HG02943 (cell line): Measurements from ENCODE around the gene PPL.
A peak's percentile ranks its signal among the peaks of the same experiment; 100 is the strongest.

Experiments
- ATAC-seq: cut with Tn5 transposase; IDR thresholded peaks from one replicate; pipeline ENCODE4 v1.9.1; 2021; ENCODE audit warnings: mild to moderate bottlenecking, low read depth, moderate library complexity; ENCODE audit not compliant: unreplicated experiment

Gene PPL

DNA sequence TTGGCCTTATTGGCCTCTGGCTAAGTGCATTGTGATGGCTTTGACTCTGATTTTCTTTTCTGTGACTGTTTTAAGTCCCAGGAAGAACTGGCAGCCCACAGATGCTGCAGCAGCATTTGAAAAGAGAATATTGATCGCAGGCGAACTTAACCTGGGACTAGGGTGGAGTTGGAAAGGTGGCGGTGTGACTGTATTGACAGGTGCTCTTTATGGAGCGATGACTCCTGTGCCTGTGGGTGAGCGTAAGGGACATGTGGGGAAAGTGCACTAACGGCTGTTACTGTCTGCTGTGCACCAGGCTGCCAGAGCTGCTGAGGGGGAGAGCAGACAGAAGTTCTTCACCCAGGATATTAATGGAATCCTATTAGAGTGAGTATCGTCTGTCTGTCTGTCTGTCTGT is 68.4 kb downstream of the PPL start:
- peak; percentile 16 for ATAC-seq

- ATAC-seq, result peak; percentile 60
Measured at GRCh38 chr16:4868026-4868425, 68.9 kb downstream of the PPL start.

GRCh38 chr16:4866586-4866985 is 70.4 kb downstream of the PPL start:
- ATAC-seq, result no peak

GRCh38 chr16:4865231-4865860 is 71.6 kb downstream of the PPL start:
- ATAC-seq, result no peak

GRCh38 chr16:4864728-4865127 is 72.2 kb downstream of the PPL start:
- ATAC-seq, result no peak

GRCh38 chr16:4862639-4863038 is 74.3 kb downstream of the PPL start:
- no peak for ATAC-seq

DNA sequence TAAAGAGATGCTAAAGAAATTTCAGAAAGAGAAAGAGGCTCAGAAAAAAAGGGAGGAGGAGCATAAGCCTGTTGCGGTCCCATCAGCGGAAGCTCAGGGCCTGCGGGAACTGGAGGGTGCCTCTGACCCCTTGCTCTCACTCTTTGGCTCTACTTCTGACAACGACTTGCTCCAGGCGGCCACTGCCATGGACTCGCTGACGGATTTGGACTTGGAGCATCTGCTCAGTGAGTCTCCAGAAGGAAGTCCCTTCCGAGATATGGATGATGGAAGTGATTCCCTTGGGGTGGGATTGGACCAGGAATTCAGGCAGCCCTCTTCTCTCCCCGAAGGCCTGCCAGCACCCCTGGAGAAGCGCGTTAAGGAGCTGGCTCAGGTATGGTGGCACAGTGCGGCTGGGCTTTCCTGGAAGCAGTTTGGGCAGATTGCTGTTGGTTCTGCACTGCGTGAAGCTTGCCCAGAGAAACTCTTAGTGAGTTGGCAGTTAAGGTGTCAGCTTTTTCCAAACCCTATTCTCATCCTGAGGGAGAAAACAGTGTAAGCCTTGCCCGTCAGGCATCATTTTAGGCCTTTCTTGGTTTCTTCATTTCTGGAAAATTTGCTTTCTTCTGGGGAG is 76.1 kb downstream of the PPL start:
- ATAC-seq, result no peak

DNA sequence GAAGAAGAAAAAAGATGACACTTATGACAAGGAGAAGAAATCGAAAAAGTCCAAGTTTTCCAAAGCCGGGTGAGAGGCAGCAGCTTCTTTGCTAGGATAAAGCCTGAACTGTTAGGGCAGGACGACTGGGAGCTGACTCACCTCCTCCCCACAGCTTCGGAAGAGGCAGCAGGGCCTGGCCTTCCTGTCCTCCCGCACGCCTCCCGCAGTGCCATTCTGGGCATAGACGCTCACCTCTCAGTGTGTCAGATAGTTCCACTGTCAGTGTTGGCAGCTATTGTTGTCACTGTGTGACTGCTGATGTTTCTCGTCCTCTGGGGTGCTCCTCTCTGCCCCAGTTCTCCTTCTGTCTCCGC is 77.1 kb downstream of the PPL start:
- no peak for ATAC-seq

- no peak for ATAC-seq
Measured at GRCh38 chr16:4859190-4859899, 77.6 kb downstream of the PPL start.

- ATAC-seq, result no peak
Measured at GRCh38 chr16:4855804-4856203, 81.1 kb downstream of the PPL start.

DNA sequence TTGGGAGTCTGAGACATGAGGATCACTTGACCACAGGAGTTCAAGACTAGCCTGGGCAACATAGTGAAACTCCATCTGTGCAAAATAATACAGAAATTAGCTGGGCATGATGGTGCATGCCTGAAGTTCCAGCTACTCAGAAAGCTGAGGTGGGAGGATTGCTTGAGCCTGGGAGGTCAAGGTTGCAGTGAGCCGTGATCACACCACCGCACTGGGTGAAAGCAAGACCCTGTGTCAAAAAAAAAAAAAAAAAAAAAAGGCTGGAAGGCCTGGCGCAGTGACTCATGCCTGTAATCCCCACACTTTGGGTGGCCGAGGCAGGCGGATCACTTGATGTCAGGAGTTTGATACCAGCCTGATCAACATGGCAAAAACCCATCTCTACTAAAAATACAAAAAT is 81.6 kb downstream of the PPL start:
- no peak for ATAC-seq

- no peak for ATAC-seq
Measured at GRCh38 chr16:4852221-4852872, 84.6 kb downstream of the PPL start.

GRCh38 chr16:4850211-4850610 is 86.7 kb downstream of the PPL start:
- ATAC-seq, result no peak

DNA sequence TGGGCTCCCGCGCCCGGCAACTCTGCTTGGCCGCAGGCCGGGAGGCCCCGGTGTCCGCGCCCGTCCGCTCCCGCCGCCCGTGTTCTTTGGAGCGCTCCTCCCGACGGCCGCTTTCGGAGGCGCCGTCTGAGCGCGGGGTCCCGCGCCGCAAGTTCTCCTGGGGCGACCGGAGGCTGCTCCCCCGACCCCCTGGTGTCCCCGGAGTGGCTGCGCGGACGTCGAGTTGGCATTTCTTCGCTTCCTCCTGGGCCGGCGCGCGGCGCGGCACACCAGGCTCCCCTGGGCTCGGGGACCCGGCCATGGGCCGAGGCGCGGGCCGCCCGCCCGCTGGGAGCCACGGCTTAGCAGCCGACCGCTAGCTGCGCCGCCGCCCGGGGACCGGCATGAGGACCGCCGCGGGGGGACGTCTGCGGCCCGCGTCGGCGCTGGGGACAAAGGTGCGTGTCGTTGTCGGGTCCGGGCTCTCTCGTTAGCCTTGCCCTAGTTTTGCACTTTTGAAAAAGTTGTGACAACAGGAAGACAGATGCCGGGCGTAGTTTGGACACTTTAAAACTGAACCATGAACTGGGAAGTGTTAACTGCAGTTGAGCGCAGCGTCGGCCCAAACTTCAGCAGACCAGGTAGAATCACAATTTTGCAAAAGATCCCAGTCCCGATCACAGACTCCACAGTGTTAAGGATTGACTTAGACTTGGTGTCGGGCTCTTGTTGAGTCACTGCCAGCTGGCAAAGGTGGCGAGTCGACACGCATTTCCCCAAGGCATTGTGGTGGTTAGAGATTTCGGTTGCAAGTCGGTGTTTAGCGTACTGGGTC is 89.0 kb downstream of the PPL start:
- ATAC-seq, result peak; percentile 22

- peak; percentile 88 for ATAC-seq
Measured at GRCh38 chr16:4846901-4847773, 89.8 kb downstream of the PPL start, which contains the start of the genes GLYR1 and UBN1. Gene GLYR1, minus strand, starts transcription at chr16:4847288. Its CDS starts 23 bp downstream, at chr16:4847265. Gene UBN1, plus strand, starts transcription at chr16:4847481. Its CDS starts 5,437 bp downstream, at chr16:4852918.

GRCh38 chr16:4846503-4846900 is 90.4 kb downstream of the PPL start:
- peak; percentile 31 for ATAC-seq

- ATAC-seq, result no peak
Measured at GRCh38 chr16:4840984-4841383, 96.0 kb downstream of the PPL start.

DNA sequence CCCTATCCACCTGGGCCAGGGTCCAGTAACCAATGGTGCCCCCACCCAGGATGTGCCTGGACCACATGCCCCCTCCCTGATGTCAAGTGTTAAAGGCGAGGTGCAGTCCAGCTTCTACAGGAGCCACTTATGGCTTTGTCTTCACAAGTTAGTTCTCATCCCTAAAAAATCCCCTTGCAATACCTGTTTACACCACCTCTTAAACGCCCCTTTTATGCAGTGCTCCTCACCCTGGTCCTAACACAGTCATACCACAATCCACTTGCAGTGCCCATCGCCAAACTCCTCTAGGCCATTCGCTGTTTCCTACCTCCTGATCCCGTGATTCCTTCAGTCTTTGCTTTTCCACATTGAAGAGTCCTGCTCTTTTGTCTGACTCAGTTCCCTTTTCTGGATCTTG is 97.0 kb downstream of the PPL start:
- ATAC-seq, result no peak

DNA sequence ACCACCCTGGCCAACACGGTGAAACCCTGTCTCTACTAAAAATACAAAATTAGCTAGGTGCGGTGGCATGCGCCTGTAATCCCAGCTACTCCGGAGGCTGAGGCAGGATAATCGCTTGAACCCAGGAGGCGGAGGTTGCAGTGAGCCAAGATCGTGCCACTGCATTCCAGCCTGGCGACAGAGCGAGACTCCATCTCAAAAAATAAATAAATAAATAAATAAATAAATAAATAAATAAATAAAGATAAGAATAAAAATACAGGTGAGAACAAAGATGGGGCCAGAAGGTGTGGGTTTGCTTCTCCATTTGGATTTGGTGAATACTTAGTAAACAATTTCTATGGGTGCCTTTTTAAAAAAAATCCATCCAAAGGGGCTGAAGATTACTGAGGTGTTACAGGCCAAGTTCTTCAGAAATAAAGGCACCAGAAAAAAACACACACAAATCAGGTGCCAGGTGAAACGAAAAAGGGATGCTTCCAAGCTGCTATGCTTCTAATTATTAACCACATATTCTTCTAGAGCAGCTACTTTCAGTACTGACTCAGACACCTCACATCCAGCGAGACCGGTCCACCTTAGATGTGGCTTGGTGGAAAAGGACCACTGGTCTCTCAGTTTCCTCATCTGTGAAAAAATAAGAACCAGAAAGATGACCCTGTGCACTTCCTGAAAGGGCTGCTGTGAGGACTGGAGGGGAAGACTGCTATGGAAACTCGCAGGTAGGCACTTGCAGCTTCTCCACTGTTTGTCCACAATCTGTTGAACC is 99.0 kb downstream of the PPL start:
- ATAC-seq, result no peak
